Measurements from ENCODE around the gene PTBP1. TPM values are rescaled to one million over a fixed set of nuclear protein-coding genes. Genes with fewer than 3 reads are reported as not detected.

Gene PTBP1
- total RNA-seq, 1 experiment from 2014 or later: 712 TPM

DNA sequence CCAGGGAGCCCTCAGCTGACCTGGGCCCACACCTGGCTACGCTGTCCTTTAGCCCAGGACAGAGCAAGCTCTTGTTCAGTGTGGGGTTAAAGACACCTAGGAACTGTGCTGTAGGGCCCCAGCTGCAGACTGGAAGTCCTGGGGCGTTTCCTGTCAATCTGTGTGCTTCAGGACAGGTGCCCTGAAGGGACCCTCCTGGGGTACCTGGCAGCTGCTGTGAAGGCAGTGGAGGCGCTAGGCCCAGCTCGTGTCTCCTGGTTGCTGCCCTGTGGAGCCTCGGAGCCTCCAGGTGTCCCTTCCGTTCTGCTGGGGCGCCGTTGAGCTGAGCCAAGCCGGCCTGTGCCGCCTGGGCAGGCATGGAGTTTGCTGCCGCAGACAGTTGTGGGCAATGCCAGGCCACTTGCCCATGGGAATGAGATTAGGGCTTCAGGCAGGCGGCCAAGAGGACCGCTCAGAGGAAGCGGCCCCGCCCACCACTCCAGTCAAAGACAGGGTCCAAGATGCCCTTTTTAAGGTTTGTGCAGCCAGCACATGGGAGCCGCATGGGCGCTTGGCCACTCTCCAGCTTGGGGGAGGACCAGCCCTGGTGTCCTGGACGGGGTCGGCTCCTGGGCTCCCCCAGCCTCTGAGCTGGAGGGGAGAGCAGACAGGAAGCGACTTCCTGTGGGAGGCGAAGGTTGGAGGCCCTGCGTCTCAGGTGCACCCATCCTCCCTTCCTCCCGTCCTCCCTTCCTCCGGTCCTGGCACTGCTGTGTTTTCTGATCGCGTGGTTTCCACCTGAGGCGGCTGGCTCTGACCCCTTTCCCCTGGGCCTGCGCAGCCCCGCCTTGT lies 4.0 kb downstream of the PTBP1 start:
- no peaks in the 10 kb centered on the region for H3K27me3 Mint-ChIP-seq (ENCODE audit: low read depth)
- peaks cover 46 to 66% (median 62%) of the 10 kb centered on the region in 3 experiments; a peak in 6 of 7 replicates for H3K36me3 Mint-ChIP-seq (ENCODE audit: insufficient read depth in 1 of 3, low read depth in 3 of 3)
- H2BK12ac ChIP-seq (ENCODE audit: insufficient read length, low read depth, low read length): no peak overlapping the region
- peaks cover 25 to 39% of the 10 kb centered on the region in 2 experiments for H3K4me1 Mint-ChIP-seq
- H3K27ac Mint-ChIP-seq: peak overlapping the region; percentile 11 to 91 (median 75); a peak in 2 of 7 replicates
- peaks cover 4% of the 10 kb centered on the region for H4K20me1 ChIP-seq (ENCODE audit: control insufficient read depth, insufficient read depth, insufficient read length)
- H3K9me3 ChIP-seq (ENCODE audit: control insufficient read depth, low read depth, low read length): no peaks in the 10 kb centered on the region
- peaks cover 8% of the 10 kb centered on the region for H3K79me1 ChIP-seq (ENCODE audit: insufficient read depth, low read depth, low read length, poor library complexity, severe bottlenecking)
- no peak overlapping the region for H3T11ph ChIP-seq (ENCODE audit: low read length)
- peaks cover 63% of the 10 kb centered on the region for H3K79me2 ChIP-seq (ENCODE audit: insufficient read depth, low read length)
- no peaks in the 10 kb centered on the region; a peak in 1 of 5 replicates for H3K9me3 Mint-ChIP-seq
- H2BK15ac ChIP-seq (ENCODE audit: low read depth, low read length): no peak overlapping the region
- no peak overlapping the region for H3K9ac ChIP-seq (ENCODE audit: extremely low read depth, insufficient read length, low read length)
- no peak overlapping the region for H3K14ac ChIP-seq (ENCODE audit: insufficient read depth, low read length)
- no peak overlapping the region for H3K4me2 ChIP-seq (ENCODE audit: insufficient read depth, insufficient read length, low read length)
- TF ChIP-seq, protein P1, sequence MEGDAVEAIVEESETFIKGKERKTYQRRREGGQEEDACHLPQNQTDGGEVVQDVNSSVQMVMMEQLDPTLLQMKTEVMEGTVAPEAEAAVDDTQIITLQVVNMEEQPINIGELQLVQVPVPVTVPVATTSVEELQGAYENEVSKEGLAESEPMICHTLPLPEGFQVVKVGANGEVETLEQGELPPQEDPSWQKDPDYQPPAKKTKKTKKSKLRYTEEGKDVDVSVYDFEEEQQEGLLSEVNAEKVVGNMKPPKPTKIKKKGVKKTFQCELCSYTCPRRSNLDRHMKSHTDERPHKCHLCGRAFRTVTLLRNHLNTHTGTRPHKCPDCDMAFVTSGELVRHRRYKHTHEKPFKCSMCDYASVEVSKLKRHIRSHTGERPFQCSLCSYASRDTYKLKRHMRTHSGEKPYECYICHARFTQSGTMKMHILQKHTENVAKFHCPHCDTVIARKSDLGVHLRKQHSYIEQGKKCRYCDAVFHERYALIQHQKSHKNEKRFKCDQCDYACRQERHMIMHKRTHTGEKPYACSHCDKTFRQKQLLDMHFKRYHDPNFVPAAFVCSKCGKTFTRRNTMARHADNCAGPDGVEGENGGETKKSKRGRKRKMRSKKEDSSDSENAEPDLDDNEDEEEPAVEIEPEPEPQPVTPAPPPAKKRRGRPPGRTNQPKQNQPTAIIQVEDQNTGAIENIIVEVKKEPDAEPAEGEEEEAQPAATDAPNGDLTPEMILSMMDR (conservative IDR thresholded peaks at IDR 0.05): no peak
- no peak overlapping the region for H2AK5ac ChIP-seq (ENCODE audit: insufficient read length, low read length)
- no peaks in the 10 kb centered on the region; the same call in 1 of the 2 replicates for H3K4me1 ChIP-seq (ENCODE audit: insufficient read depth, low read length)
- H2BK5ac ChIP-seq (ENCODE audit: insufficient read length, low read length): no peak overlapping the region
- H3K4me3 Mint-ChIP-seq: peak overlapping the region; percentile 30 to 59; a peak in 4 of 5 replicates
- H3K27me3 ChIP-seq (ENCODE audit: insufficient read depth, low read length): no peaks in the 10 kb centered on the region
- H3K56ac ChIP-seq (ENCODE audit: insufficient read length, low read depth, low read length): no peak overlapping the region
- H2BK20ac ChIP-seq (ENCODE audit: low read depth, low read length, poor library complexity, severe bottlenecking): no peak overlapping the region
- no CpG with 5 or more reads among the region's 29 CpGs for WGBS (ENCODE audit: extremely low coverage, insufficient read length, low lambda C conversion rate)
- H3K27ac ChIP-seq (ENCODE audit: insufficient read length, low read depth, low read length): no peak overlapping the region
- DNase-seq: no peak
- no peak overlapping the region for H4K5ac ChIP-seq (ENCODE audit: insufficient read length, low read depth, low read length)
- H3K18ac ChIP-seq (ENCODE audit: insufficient read length, low read depth, low read length): no peak overlapping the region
- H3K23ac ChIP-seq (ENCODE audit: insufficient read length, low read depth, low read length): no peak overlapping the region
- peaks cover 9% of the 10 kb centered on the region for H3K23me2 ChIP-seq (ENCODE audit: insufficient read length, low read depth, low read length, poor library complexity, severe bottlenecking)
- no peak overlapping the region for H3K4ac ChIP-seq (ENCODE audit: low read depth, low read length)
- H4K91ac ChIP-seq (ENCODE audit: insufficient read length, low read depth, low read length): no peak overlapping the region
- no peak overlapping the region for H4K8ac ChIP-seq (replicated peaks; ENCODE audit: insufficient read length, low read depth, low read length)
- no peak overlapping the region for H2AFZ ChIP-seq (ENCODE audit: low read length)
- H2BK120ac ChIP-seq (ENCODE audit: low read depth, low read length, poor library complexity, severe bottlenecking): no peak overlapping the region

All from H9 (cell line).